ENCODE measurements around the gene MAST2.

DNA sequence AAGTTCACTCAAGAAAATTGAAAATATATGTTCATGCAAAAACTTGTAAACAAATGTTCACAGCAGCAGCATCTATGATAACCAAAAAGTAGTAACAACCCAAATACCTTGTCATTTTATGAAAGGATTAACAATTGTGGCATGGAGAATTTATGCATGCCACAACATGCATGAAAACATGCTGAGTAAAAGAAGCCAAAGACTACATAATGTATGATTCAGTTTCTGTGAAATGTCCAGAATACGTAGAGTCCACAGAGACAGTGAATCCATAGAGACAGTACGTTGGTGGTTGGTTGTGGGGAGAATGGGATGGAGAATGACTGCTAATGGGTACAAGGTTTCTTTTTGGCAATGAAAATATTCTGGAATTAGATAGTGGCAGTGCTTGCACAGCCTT is 148.7 kb downstream of the MAST2 start:
- TF ChIP-seq, protein P1, sequence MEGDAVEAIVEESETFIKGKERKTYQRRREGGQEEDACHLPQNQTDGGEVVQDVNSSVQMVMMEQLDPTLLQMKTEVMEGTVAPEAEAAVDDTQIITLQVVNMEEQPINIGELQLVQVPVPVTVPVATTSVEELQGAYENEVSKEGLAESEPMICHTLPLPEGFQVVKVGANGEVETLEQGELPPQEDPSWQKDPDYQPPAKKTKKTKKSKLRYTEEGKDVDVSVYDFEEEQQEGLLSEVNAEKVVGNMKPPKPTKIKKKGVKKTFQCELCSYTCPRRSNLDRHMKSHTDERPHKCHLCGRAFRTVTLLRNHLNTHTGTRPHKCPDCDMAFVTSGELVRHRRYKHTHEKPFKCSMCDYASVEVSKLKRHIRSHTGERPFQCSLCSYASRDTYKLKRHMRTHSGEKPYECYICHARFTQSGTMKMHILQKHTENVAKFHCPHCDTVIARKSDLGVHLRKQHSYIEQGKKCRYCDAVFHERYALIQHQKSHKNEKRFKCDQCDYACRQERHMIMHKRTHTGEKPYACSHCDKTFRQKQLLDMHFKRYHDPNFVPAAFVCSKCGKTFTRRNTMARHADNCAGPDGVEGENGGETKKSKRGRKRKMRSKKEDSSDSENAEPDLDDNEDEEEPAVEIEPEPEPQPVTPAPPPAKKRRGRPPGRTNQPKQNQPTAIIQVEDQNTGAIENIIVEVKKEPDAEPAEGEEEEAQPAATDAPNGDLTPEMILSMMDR (IDR thresholded peaks at IDR 0.05), result no peak
- no peak for TF ChIP-seq POLR2A (IDR thresholded peaks at IDR 0.05)
